Heart left ventricle (tissue), 13 donors: ENCODE data around the gene ZYG11B.

Experiments used
- CTCF ChIP-seq, 12 donors: fragments of 200-600 bp; sonication (generic) in 4 of 12; IDR thresholded peaks; one replicate each; pipeline versions ENCODE4 v1.5.0 to v1.8.0; 2018 to 2022; ENCODE audit warnings: antibody characterized with exemption in 12 of 12, mild to moderate bottlenecking in 5 of 12
- POLR2A ChIP-seq, 2 donors: fragments of 450-650 bp; IDR thresholded peaks; one replicate each; pipeline ENCODE4 v1.6.1; 2017; ENCODE audit warnings: antibody characterized with exemption in 2 of 2, mild to moderate bottlenecking in 2 of 2, moderate library complexity in 2 of 2
- donor health status: ischemic (EF 13 %, LVEDD 7.1; RV severe dilation, severe dysfunction).
- donor health status: DM: no; HTN: yes; CAD: no.
- donor health status: DM: no; HTN: no; CAD: no.
- donor health status: ischemic (EF 25% LVEDD 6.9; RV normal size, moderate dysfunction).
- donor health status: ischemic (EF 25% LVEDD 5.7; RV mildly dilated, moderate dysfunction).
- donor health status: ischemic (EF 35%, LVEDD 5.7; RV mildly dilated, moderate dysfunction).
- donor health status: nonischemic (EF 11% LVEDD 7.7; RV severe dilation, severe dysfunction).
- donor health status: DM: yes; HTN: yes; CAD: no.
- donor health status: PGD.
- donor health status: ischemic (EF 29% LVEDD 5.4; RV normal size, mild dysfunction).
- donor health status: nonischemic (EF 23%, LVEDD 6.1; RV moderate dilation, normal function).

- TF ChIP-seq CTCF (IDR thresholded peaks at IDR 0.05) (no peak), POLR2A (IDR thresholded peaks at IDR 0.05) (no peak)
Measured at GRCh38 chr1:52679498-52679897, 46.8 kb upstream of the ZYG11B start.
